ENCODE results near the gene EML6. TPM values are rescaled to one million over a fixed set of nuclear protein-coding genes. Genes with fewer than 3 reads are reported as not detected.

EML6 gene
- total RNA-seq, 1 experiment from 2014 or later = 5.2 TPM

DNA sequence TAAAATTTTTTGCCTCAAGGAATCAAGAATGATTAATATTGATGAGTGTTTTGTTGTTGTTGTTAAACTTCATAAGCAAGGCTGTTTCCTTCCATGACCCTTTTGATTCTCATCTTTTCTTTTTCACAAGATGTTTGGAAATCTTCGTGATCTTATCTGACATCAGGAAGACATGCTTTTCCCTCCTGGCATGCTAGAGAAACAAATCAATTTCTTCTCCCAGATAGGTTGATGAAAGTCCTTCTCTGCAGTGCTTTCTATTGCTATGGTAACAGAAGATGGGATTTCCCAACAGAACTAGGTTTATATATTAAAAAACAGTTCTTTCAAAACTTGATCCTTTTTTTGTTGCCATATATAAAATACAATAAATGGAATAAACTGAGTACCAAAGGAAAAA is 85.2 kb downstream of the EML6 start:
- peaks cover 3% of the 10 kb centered on the region for H3K4me1 Mint-ChIP-seq (ENCODE audit: low read depth, unreplicated experiment)
- POLR2A ChIA-PET = no interaction called here

DNA sequence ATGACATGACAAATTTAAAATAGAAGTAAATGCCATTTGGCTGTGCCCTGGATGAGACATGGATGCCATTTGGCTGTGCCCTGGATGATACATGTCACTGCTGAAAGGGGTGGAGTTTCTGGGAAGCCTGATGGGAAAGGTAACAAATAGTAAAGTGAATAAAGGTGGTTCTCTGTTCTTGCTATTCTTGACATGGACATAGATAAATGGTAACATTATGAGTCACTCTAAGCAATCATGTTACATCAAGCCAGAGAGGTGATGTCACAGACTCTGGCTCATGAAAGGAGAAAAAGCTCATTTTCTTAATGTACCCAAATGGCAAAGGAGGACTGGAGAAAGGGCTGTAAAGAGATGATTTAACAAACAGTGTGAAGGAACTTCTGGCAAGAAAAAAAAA is 86.4 kb downstream of the EML6 start:
- Histone ChIP-seq H3K4me3 (ENCODE audit: low read depth, low read length) (no peak overlapping the region), H3K27me3 (replicated peaks; ENCODE audit: control insufficient read depth, insufficient read depth, low read length) (no peaks in the 10 kb centered on the region), H3K4me1 (no peaks in the 10 kb centered on the region), H3K36me3 (ENCODE audit: control insufficient read depth, insufficient read depth, low read length) (no peaks in the 10 kb centered on the region), H3K9me3 (no peaks in the 10 kb centered on the region)
- CTCF ChIA-PET = interaction anchor here (0.5 kb wide), 1 partner anchor 31 kb away, joined by 3 read pairs; no protein-coding TSS in a partner anchor
- intact Hi-C loops (cut with micrococcal nuclease; ENCODE audit: unreplicated experiment) = no loop called here
- Mint-ChIP-seq H3K4me3 (ENCODE audit: unreplicated experiment) (no peak overlapping the region), H3K36me3 (ENCODE audit: insufficient read depth, unreplicated experiment) (no peaks in the 10 kb centered on the region), H3K27ac (ENCODE audit: unreplicated experiment) (no peak overlapping the region), H3K4me1 (ENCODE audit: low read depth, unreplicated experiment) (peaks cover 13% of the 10 kb centered on the region), H3K27me3 (ENCODE audit: insufficient read depth, unreplicated experiment) (no peaks in the 10 kb centered on the region), H3K9me3 (ENCODE audit: unreplicated experiment) (no peaks in the 10 kb centered on the region)
- DNase-seq = no peak
- TF ChIP-seq, protein P1, sequence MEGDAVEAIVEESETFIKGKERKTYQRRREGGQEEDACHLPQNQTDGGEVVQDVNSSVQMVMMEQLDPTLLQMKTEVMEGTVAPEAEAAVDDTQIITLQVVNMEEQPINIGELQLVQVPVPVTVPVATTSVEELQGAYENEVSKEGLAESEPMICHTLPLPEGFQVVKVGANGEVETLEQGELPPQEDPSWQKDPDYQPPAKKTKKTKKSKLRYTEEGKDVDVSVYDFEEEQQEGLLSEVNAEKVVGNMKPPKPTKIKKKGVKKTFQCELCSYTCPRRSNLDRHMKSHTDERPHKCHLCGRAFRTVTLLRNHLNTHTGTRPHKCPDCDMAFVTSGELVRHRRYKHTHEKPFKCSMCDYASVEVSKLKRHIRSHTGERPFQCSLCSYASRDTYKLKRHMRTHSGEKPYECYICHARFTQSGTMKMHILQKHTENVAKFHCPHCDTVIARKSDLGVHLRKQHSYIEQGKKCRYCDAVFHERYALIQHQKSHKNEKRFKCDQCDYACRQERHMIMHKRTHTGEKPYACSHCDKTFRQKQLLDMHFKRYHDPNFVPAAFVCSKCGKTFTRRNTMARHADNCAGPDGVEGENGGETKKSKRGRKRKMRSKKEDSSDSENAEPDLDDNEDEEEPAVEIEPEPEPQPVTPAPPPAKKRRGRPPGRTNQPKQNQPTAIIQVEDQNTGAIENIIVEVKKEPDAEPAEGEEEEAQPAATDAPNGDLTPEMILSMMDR (IDR thresholded peaks at IDR 0.05; ENCODE audit: insufficient read depth in 1 of 2, low read depth in 1 of 2, low read length in 1 of 2, severe bottlenecking in 1 of 2, unreplicated experiment in 1 of 2) = no peak
- POLR2A ChIA-PET = no interaction called here
- no TSS peak for BruUV-seq (replicated peaks)

More for the DNA sequence above, 85.2 kb downstream of the EML6 start:
- no peaks in the 10 kb centered on the region for H3K9me3 ChIP-seq
- no peak for DNase-seq
- no peaks in the 10 kb centered on the region for H3K36me3 Mint-ChIP-seq (ENCODE audit: insufficient read depth, unreplicated experiment)
- TF ChIP-seq, protein P1 (IDR thresholded peaks at IDR 0.05; ENCODE audit: insufficient read depth in 1 of 2, low read depth in 1 of 2, low read length in 1 of 2, severe bottlenecking in 1 of 2, unreplicated experiment in 1 of 2) = no peak
- no TSS peak for BruUV-seq (replicated peaks)
- H3K36me3 ChIP-seq (ENCODE audit: control insufficient read depth, insufficient read depth, low read length) = no peaks in the 10 kb centered on the region
- no peak overlapping the region for H3K4me3 ChIP-seq (ENCODE audit: low read depth, low read length)
- H3K4me3 Mint-ChIP-seq (ENCODE audit: unreplicated experiment) = no peak overlapping the region
- intact Hi-C loops (cut with micrococcal nuclease; ENCODE audit: unreplicated experiment) = no loop called here
- no peaks in the 10 kb centered on the region for H3K27me3 ChIP-seq (replicated peaks; ENCODE audit: control insufficient read depth, insufficient read depth, low read length)
- CTCF ChIA-PET = no interaction called here
- no peaks in the 10 kb centered on the region for H3K27me3 Mint-ChIP-seq (ENCODE audit: insufficient read depth, unreplicated experiment)
- no peak overlapping the region for H3K27ac Mint-ChIP-seq (ENCODE audit: unreplicated experiment)
- no peaks in the 10 kb centered on the region for H3K9me3 Mint-ChIP-seq (ENCODE audit: unreplicated experiment)
- no peaks in the 10 kb centered on the region for H3K4me1 ChIP-seq

DNA sequence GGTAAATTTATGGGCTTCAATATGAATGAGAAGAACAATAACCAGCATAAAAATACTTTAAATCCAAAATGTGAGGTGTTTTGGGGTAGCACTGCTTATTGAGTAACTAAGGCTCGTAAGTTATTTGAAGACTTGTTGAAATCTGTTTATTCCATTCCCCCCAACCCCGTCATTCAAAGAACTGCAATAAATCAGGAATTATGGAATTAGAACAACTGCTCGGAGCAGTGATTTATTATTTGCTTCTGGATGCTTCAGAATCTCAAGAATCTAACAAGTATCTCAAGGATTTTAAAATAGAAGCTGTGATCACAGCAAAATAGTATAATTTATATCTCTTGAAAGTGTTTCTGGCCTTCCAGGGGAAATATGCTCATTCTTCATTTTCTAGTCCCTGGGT is 86.8 kb downstream of the EML6 start:
- Mint-ChIP-seq H3K4me1 (ENCODE audit: low read depth, unreplicated experiment) (peaks cover 13% of the 10 kb centered on the region), H3K27ac (ENCODE audit: unreplicated experiment) (no peak overlapping the region), H3K27me3 (ENCODE audit: insufficient read depth, unreplicated experiment) (no peaks in the 10 kb centered on the region), H3K4me3 (ENCODE audit: unreplicated experiment) (no peak overlapping the region), H3K9me3 (ENCODE audit: unreplicated experiment) (no peaks in the 10 kb centered on the region), H3K36me3 (ENCODE audit: insufficient read depth, unreplicated experiment) (no peaks in the 10 kb centered on the region)
- no TSS peak for BruUV-seq (replicated peaks)
- TF ChIP-seq, protein P1 (IDR thresholded peaks at IDR 0.05; ENCODE audit: insufficient read depth in 1 of 2, low read depth in 1 of 2, low read length in 1 of 2, severe bottlenecking in 1 of 2, unreplicated experiment in 1 of 2) = no peak
- intact Hi-C loops (cut with micrococcal nuclease; ENCODE audit: unreplicated experiment) = no loop called here
- no peak for DNase-seq
- no peaks in the 10 kb centered on the region for H3K27me3 ChIP-seq (replicated peaks; ENCODE audit: control insufficient read depth, insufficient read depth, low read length)
- no peak overlapping the region for H3K4me3 ChIP-seq (ENCODE audit: low read depth, low read length)
- no peaks in the 10 kb centered on the region for H3K36me3 ChIP-seq (ENCODE audit: control insufficient read depth, insufficient read depth, low read length)
- POLR2A ChIA-PET = no interaction called here
- no peaks in the 10 kb centered on the region for H3K4me1 ChIP-seq
- H3K9me3 ChIP-seq = no peaks in the 10 kb centered on the region
- CTCF ChIA-PET = interaction anchor here (0.5 kb wide), 1 partner anchor 31 kb away, joined by 3 read pairs; no protein-coding TSS in a partner anchor

Data from Caco-2 (cell line).